ENCODE data around the gene ZNF454. TPM values are rescaled to one million over a fixed set of nuclear protein-coding genes. Genes with fewer than 3 reads are reported as not detected.

The ZNF454 gene
- not detected for polyA plus RNA-seq (2012; ENCODE audit: insufficient read depth, insufficient read length)

DNA sequence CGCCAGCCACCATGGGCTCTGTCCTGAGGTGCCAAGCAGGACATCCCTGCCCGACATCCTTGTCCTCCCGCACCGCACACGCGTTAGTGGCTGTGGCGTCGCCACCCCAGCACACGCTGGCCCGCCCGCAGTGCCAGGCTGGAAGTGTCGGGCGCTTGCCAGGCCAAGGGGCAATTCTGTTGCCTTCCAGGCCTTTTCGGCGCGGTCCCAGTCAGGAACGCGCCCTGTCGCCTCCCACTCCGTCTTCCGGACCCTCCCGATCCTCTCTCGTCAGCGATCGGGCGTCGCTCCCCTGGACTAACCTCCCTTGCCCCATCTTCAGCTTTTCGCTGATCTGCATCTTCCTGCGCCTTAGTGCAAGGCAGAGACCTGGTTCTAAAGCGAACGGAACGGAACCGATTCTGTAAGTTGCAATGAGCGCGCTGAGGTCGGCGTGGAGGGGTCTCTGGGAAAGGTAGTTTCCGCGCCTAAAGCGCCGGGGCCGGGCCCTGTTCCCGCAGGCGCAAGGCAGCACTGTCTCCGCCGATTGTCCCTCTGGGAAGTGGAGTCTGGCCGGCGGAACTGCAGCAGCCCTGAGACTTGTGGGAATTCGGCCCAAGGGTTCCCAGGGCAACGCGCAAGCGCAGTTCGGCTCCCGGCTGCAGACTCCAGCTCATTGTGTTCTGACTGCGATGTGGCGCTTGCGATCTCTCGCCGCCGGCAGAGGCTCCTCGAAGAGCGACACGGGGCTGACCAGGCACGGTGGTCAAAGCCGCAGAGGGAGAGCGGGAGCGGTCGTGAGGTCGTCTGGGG is at the start of gene ZNF454:
Gene ZNF454, plus strand, starts transcription at position 630 of the 792 bp plus-strand sequence. CDS start 1,594 bp downstream, outside the sequence.
- no peak for DNase-seq (ENCODE audit: low read depth, low spot score)
- no peak within 1 kb of the TSS for H3K4me3 ChIP-seq (ENCODE audit: low read length)

DNA sequence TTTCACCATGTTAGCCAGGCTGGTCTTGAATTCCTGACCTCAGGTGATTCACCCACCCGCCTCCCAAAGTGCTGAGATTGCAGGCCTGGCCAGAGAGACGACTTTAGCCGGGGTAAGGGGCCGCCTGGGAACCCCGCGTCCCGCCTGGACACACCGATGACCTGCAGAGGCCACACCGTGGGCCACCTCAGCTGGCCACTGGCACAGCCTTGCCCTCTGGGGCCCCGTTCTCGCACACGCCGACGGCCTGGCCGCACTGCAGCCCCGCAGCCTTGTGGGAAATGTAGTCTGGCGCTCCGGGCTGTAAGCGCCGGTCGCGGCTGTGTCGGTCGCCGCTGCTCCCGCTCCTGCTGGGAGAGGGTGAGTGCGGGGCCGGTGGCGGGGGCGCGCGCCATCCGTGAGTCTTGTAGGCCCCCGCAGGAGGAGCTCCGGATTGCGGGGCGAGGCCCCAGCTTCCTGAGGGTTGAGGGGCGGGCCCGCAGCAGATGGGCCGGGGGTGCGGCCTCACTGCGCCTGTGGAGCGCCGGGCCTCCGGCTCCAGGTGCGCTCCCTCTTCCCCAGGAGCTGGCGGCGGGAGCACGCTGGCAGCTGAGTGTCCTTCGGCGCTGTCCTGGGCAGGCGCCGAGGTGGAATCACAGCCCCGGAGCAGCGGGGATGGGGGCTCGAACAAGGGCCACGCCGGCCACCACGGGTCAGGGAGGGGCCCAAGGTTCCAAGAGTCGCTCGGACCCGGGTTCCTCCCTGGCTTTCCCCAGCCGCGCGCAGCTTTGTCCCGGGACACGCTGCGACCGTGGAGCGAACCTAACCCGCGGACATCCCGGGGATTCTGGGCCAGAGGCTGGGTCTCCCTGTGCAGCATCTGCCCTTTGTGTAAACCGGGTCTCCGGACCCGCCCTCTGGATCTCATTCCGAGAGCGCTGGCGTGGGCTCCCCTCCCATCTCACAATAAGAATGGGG is 45.1 kb upstream of the ZNF454 start, which contains the start of gene ZFP2:
Gene ZFP2, plus strand, starts transcription at position 299 of the 957 bp plus-strand sequence. CDS start 35,401 bp downstream, outside the sequence.
- H3K4me3 ChIP-seq (ENCODE audit: low read length): no peak within 1 kb of the TSS
- DNase-seq (ENCODE audit: low read depth, low spot score): no peak

DNA sequence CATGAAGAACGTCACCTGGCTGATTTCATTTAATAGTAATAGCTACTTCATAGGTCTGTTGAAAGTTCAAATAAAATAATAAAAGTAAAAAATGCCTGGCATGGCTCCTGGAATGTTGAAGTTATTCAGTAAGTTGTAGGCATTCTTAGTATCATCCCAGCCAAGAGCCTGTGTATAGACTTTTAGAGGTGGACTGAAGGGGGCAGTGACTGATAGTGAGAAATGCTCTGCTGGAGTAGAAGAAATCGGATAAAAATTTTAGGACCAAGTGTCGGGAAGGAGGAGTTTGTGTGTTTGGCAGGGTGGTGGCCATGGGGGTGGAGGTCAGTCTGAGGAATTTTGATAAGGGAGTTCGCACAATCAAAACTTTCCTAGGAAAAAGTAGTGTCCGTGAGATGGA is 41.7 kb upstream of the ZNF454 start:
- H3K4me3 ChIP-seq (ENCODE audit: low read length): no peak overlapping the region
- DNase-seq (ENCODE audit: low read depth, low spot score): no peak

DNA sequence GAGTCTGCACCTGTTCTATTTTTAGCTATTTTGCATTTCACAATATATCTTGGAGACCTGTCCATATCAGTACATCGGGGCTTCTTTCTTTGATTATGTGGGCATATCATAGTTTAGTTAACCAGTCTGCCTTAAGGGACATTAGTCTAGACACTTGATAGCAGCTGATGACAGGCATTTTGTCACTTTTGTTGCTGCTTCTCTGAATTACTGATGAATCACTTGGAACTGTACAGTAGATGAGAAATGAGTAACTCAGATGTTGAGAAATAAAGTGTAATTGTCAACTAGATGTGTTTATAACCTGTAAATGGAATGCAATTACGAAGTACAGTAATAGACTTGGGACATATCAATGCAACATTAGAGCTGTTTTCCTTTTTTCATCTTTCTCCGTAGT is 38.1 kb upstream of the ZNF454 start:
- H3K4me3 ChIP-seq (ENCODE audit: low read length): no peak overlapping the region
- no peak for DNase-seq (ENCODE audit: low read depth, low spot score)

DNA sequence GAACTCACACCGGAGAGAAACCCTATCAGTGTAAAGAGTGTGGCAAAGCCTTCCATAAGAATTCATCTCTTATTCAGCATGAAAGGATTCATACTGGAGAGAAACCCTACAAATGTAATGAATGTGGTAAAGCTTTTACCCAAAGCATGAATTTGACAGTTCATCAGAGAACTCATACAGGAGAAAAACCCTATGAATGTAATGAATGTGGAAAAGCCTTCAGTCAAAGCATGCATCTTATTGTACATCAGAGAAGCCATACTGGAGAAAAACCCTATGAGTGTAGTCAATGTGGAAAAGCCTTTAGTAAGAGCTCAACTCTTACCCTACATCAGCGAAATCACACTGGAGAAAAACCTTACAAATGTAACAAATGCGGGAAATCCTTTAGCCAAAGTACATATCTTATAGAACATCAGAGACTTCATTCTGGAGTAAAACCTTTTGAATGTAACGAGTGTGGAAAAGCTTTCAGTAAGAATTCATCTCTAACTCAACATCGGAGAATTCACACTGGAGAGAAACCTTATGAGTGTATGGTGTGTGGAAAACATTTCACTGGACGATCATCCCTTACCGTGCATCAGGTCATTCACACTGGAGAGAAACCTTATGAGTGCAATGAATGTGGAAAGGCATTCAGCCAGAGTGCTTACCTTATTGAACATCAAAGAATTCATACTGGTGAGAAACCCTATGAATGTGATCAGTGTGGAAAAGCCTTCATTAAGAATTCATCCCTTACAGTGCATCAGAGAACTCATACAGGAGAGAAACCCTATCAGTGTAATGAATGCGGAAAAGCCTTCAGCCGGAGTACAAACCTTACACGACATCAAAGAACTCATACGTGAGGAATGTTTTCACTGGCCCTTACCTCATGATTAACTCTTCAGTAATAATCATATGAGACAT is 8.9 kb upstream of the ZNF454 start:
- DNase-seq (ENCODE audit: low read depth, low spot score): no peak
- H3K4me3 ChIP-seq (ENCODE audit: low read length): no peak overlapping the region

DNA sequence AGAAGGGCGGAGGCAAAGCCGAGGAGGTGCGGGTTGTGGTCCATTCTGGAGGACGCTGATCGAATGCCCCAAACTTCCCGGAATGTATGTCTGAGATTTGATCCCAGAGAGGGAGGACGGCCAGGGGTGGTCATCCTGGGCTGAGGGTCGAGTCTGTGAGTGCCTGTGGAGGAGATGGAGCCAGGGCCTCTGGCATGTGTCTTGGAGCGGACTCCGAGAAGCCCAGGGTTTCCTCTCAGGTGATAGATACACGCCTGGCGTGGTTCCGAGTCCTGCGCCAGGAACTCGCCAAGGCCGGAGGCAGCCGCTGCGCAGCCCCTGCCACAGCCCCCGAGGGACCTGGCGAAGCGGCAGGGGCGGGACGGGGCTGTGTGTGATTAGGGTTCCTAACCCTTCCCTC is 363 bp downstream of the ZNF454 start:
- no peak overlapping the region for H3K4me3 ChIP-seq (ENCODE audit: low read length)

DNA sequence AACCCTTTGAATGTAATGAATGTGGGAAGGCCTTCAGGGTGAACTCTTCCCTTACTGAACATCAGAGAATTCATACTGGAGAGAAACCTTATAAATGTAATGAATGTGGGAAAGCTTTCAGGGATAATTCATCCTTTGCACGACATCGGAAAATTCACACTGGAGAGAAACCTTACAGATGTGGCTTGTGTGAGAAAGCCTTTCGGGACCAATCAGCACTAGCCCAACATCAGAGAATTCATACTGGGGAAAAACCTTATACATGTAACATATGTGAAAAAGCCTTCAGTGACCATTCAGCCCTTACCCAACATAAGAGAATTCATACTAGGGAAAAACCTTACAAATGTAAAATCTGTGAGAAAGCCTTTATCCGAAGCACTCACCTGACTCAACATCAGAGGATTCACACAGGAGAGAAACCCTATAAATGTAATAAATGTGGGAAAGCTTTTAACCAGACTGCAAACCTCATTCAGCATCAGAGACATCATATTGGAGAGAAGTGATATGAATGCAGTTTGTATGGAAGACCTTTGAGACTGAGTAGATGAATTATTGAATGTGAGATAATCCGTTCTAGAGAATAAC is 24.6 kb downstream of the ZNF454 start:
- no peak overlapping the region for H3K4me3 ChIP-seq (ENCODE audit: low read length)
- DNase-seq (ENCODE audit: low read depth, low spot score): no peak

More for the DNA sequence above, 363 bp downstream of the ZNF454 start:
- DNase-seq (ENCODE audit: low read depth, low spot score): no peak

DNA sequence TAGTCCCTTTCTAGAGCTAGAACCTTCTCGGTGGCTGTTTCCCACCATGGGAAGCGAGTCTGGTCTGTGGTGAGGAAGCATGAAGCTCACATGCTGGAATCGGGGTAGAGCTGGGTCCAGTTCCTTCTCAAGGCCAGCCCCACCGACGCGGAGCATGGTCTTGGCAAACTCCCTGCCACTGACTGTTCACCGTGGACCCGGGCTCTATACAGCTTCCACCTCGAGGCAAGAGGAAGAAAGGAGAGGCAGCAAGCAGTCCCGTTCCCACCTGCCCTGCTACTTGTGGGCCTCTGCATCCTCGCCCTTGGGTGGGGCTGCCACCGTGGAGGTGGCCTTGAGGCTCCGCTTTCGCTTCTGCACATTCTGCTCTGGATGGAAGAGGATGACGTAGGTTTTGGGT is 40.4 kb downstream of the ZNF454 start:
- H3K4me3 ChIP-seq (ENCODE audit: low read length): no peak overlapping the region
- no peak for DNase-seq (ENCODE audit: low read depth, low spot score)

DNA sequence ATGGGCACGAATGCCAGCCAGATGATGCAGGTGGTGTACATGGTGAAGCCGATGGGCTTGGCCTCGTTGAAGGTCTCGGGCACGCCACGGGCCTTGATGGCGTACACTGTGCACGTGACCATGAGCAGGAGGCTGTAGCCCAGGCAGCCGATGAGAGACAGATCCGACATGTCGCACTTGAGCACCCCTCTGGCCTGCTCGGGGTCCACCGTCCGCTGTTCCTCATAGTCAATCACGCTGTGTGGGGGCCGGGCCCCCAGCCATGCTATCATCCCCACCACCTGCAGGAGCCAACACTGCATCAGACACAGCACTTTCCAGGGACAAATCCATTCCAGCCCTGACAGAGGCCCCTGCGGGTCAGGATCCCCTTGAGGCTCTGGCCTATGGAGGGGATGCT is 41.9 kb downstream of the ZNF454 start:
- DNase-seq (ENCODE audit: low read depth, low spot score): no peak
- H3K4me3 ChIP-seq (ENCODE audit: low read length): no peak overlapping the region

DNA sequence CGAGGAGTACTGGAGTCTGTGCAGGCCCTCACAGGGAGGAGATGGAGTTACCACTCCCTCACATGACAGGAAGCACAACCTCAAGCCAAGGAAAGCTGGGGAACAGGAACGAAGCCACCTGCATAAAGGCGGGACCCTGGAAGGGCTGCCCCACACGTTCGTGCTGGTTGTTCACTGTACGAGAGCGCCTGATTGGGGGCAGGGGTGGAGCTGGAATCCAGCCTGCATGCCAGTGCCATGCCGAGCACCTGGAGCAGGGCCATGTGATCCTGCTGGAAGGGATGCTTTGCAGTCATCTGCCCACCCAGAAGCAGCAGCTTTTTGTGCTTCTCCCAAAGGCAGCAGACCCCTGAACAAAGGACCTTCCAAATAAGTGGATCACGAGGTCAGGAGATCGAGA is 42.7 kb downstream of the ZNF454 start:
- DNase-seq (ENCODE audit: low read depth, low spot score): no peak
- no peak overlapping the region for H3K4me3 ChIP-seq (ENCODE audit: low read length)

DNA sequence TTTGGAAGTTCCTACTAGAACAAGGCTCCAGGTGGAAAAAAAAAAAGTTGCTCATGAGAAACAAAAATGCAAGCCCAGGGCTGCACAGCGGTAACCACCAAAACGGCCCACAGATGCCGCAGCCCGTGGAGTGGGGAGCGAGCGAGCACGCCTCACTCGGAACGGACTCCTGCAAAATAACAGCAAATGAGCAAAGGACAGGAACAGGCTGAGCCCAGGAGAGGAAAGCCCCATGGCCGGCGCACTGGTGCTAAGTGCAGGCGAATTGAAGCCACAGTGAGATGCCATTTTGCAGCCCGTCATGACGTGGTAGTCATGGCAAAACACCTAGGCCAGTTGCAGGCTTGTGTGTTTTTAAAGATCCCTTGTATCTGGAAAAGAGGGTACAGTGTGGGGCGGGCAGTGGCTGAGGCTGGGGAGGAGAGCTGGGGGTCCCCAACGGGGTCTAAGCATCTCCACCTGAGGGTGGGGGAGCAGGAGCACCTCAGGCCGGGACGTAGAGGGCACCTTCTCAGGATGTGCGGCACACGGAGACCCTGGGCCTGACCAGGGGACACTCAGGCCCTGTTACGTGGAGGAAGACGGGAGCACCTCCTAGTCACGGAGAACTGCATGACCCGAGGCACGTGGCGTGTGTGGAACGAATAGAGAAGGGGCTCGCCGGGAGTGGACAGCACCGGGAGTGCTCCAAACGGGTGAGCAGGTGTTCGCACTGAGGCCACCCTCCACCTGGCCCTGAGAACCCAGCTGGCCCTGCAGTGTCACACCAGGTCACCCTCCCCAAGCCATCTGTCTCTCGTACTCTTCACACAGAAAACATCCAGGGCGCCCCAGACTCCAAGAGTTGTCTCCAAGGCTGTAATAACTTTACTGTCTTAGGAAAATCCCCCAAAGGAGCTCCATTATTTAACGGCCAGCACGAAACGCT is 43.4 kb downstream of the ZNF454 start:
- H3K4me3 ChIP-seq (ENCODE audit: low read length): no peak overlapping the region
- no peak for DNase-seq (ENCODE audit: low read depth, low spot score)

DNA sequence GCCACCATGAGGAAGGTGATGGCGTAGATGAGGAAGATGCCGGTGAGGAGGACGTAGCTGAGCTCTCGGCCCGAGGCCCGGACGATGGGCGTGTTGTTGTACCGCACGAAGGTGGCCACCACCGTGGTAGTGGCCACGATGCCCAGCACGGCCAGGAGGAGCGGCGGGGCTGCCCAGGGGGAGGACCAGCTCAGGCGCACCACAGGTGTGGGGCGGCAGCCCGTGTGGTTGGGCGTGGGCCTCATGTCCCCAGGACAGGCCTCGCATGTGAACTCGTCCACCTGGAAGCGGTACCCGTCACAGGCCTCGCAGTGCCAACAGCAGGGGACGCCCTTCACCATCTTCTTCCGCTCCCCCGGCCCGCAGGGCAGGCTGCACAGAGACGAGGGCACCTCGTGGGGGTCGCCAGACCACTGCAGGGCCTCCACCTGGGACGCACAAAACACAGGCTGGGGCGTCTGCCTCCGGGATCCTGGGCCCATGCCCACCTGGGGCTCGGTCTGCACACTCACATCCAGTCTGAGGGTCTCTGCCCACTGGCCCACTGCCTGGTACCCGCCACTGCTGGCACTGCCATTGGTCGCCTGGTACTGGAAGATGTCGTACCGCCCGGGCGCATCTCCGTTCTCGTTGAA is 45.4 kb downstream of the ZNF454 start:
- no peak overlapping the region for H3K4me3 ChIP-seq (ENCODE audit: low read length)
- no peak for DNase-seq (ENCODE audit: low read depth, low spot score)

DNA sequence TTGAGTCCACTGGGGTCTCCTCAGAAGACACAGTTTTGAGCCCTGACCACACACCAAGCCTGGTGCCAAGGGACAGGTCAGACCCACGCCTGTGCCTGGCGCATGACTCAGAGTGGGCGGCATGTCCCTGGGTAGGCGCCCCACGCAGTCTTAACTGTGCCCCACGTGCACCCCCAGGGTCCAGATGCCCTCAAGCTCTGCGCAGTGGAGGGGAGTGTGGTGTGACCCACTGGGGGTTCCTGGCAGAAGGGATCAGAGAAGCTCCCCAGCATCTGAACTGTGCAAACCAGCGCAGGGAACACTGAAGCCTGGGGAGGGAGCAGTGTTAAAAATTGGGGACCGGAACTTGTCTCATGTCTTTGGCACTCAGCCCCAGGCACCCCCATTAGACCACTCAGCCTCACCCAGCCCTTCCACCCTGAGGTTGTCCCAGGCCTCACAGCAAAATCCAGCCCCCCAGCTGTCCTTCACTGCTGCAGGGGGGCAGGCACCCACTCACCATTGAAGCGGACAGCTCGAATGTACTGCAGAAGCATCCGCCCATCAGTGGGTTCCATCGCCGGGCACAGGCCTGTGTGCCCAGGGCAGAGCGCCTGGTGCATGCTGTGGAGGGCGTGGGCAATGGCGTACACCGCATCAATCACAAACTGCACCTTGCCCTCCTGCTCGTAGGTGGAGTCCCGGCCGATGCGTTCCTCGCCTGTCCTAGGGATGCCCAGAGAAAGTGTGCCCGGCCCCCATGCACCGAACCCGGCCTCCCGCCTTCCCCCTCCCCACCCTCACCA is 47.6 kb downstream of the ZNF454 start:
- no peak for DNase-seq (ENCODE audit: low read depth, low spot score)
- H3K4me3 ChIP-seq (ENCODE audit: low read length): no peak overlapping the region

DNA sequence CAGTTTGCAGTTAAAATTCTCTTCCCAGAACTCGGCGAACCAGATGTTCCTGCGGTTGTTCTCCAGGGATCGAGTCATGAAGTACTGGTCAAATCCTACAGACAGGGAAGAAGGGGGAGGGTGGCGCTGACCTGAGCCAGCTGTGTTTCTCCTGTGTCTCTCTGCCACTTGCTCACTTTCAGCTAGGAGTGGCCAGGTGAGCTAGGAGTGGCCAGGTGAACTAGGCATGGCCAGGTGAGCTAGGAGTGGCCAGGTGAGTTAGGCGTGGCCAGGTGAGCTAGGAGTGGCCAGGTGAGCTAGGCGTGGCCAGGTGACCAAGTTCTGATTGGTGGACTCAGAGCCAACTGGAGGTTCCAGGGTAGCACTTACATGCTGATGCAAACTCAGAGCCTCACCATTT is 48.3 kb downstream of the ZNF454 start:
- H3K4me3 ChIP-seq (ENCODE audit: low read length): no peak overlapping the region
- DNase-seq (ENCODE audit: low read depth, low spot score): no peak

DNA sequence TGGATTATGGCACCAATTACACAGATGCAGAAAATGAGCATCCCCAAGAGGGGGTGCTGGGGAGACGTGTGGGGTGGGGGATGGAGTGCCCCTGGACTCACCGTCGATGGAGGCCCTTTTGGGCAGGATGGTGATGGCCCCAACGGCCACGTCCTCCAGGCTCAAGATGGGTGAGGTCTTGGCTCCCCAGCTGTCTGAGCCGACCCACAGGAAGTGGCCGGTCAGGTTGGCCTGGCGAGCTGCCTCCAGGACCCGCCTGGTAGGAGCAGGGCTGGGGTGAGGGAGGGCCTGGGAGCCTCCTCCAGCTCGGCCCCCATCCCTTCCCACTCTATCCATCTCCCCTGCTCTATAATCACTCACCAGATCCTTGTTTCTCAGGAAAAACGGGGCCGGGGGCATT is 49.5 kb downstream of the ZNF454 start:
- H3K4me3 ChIP-seq (ENCODE audit: low read length): no peak overlapping the region
- DNase-seq (ENCODE audit: low read depth, low spot score): no peak
